ENCODE data around the gene MGAT5B.
A peak's percentile ranks its signal among the peaks of the same experiment; 100 is the strongest.
"Not testable (repeated sequence)": the region's sequence is repeated elsewhere in the genome, so short reads cannot be mapped to it uniquely, and the experiment has no call there.

MGAT5B gene, protein sequence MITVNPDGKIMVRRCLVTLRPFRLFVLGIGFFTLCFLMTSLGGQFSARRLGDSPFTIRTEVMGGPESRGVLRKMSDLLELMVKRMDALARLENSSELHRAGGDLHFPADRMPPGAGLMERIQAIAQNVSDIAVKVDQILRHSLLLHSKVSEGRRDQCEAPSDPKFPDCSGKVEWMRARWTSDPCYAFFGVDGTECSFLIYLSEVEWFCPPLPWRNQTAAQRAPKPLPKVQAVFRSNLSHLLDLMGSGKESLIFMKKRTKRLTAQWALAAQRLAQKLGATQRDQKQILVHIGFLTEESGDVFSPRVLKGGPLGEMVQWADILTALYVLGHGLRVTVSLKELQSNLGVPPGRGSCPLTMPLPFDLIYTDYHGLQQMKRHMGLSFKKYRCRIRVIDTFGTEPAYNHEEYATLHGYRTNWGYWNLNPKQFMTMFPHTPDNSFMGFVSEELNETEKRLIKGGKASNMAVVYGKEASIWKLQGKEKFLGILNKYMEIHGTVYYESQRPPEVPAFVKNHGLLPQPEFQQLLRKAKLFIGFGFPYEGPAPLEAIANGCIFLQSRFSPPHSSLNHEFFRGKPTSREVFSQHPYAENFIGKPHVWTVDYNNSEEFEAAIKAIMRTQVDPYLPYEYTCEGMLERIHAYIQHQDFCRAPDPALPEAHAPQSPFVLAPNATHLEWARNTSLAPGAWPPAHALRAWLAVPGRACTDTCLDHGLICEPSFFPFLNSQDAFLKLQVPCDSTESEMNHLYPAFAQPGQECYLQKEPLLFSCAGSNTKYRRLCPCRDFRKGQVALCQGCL

DNA sequence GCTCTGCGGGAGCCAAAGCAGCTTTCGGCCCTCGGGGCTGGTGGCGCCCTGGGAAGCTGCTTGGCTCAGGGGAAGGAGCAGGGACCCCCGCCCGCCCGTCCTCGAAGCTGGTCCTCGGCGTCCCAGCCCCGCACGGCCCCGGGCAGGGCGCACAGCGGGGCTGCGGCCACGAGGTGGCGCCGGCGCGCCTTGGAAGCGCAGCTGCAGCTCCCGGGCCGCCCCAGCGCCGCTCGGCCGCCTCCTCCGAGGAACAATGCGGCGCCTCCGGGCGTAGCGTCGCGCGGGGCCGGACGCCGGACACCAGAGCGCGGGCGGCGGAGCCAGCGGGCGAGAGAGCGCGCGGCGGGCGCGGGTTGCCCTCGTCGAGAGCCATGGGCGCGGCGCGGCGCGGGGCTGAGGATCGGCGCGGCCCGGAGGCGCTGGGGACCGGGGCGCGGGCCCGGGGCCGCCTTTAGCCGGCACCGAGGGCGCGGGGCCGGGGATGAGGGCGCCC is at the start of gene MGAT5B:
Gene MGAT5B, plus strand, starts transcription at position 229 of the 493 bp plus-strand sequence. CDS start 626 bp downstream, outside the sequence.
- peak in 45 of 56 donors; percentile 3 to 83 (median 39) for DNase-seq

DNA sequence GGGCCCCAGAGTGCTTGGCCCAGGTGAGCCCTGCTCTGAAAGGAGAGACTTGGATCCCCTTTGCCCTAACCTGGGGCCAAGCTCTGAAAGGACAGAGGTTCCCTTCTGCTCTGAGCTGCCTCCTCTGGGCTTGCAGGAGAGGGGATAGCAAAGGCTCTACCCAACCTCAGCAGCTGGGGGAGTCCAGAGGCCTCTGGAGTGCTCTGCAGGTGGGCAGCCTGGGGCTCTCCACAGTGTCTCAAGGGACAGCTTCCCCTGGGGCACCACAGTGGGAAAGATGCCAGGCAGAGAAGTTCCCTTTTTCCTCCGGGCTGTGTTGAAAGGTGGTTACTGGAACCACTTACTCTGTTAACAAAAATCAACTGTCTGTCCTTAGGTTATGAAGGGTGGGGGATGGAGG is 48.2 kb upstream of the MGAT5B start:
- DNase-seq = no peak

DNA sequence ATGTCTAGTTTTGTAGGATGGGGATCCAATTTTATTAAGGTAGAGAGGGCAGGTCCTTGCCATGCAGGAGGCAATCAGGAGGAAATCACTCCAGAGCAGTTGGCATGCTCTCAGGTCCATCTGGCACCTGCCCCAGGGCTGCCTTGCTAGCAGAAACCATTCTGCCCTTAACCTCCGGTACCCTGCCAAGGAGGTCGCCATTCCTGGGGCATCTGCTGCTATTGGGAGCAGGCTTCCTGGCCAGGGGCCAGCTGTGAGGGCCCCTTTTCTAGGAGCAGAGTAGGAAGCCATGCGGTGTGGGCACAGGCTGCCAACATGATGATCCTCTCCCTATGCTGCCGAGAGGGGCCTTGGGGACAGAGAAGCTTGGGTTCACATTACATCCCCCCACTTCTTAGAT is 47.6 kb upstream of the MGAT5B start:
- peak in 1 of 56 donors; percentile 45 for DNase-seq

DNA sequence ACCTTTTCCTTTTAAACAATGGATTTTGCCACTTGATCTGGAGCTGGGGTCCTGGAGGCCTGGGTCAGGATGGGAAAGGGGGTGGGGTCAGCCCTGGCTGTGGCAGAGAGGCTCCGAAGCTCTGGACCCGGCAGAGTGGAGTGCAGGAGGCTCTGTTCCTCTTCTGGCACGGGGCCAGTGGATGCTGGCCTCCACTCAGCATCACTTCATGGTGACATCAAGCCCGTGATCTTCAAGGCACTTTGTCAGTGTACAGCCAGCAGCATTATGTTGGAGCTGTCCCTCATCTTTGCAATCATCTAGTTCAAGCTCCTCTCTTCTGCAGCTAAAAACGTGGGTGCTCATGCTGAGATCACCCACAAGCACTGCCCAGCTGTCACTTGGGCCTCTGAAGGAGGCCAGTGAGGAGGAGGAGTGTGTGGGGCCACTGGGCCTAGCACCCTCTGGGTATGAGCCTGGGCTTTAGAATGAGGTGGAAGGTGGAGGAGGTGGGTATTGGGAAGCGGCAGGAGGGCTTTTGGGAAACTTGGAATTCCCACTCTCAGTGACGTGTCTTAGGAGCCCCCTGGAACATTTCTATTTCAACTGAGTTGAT is 45.9 kb upstream of the MGAT5B start:
- DNase-seq = no peak

DNA sequence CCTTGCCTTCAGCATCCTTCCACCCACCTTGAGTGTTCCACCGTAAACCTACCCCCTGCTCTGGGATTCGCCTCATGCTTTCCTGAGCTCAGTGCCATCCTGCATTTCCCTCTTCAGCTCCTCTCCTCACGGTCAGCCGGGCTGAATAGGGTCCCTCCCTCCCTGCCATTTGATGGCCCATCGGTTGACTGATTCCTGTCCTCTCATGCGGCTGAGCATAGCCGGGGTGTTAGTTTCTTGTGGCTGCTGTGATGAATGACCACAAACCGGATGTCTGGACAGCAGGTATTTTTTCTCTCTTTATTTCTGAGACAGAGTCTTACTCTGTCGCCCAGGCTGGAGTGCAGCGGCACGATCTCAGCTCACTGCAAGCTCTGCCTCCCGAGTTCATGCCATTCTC is 44.1 kb upstream of the MGAT5B start:
- no peak for DNase-seq

DNA sequence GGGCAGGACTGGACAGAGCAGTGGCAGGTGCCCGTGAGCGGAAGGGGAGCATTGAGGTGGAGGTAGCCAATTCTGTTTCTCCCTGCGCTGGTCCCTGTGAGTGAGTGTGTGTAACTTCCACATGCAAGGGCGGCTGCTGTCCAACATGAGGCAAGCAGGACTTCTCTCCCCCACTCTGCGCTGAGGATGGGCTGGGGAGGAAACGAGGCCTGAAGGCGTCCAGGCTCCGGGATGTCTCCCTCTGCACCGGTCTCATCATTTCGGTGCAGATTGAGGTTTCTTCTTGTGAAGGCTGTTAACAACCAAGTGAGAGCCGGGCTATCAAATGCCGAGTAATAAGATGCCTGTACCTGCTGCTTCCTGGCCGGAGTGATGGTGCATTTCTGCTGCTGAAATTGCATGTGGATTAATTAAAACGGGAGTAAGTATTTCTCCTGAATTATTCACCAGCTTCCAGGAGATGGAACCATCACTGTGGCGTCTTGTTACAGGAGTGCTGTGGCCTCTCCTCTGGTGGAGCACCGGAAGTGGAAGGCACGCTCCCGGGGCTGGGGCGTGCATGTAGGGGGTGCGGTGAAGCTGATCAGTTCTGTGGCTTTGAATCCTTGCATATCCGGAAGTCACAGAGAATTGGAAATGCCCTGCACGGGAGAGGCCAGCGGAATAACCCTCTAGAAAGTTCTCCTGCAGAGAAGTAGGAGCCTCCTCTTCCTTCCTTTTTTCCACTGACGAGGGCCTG is 41.7 kb upstream of the MGAT5B start:
- DNase-seq = no peak

DNA sequence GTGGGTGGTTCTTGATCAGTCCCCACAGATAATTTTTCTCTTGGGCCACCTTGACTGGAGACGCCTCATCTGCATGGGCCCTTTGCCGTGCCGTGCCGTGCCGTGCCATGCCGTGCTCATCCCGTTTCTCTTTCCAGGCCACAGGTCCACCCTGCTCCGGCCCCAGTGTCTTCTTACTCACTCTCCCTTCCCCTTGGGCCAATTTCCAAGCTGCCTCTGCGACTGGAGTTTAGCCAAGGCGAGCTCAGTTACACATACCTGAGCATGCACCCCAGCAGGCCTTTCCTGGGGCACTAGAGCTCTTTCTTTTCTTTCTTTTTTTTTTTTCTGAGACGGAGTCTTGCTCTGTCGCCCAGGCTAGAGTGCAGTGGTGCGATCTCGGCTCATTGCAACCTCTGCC is 40.5 kb upstream of the MGAT5B start:
- no peak for DNase-seq

DNA sequence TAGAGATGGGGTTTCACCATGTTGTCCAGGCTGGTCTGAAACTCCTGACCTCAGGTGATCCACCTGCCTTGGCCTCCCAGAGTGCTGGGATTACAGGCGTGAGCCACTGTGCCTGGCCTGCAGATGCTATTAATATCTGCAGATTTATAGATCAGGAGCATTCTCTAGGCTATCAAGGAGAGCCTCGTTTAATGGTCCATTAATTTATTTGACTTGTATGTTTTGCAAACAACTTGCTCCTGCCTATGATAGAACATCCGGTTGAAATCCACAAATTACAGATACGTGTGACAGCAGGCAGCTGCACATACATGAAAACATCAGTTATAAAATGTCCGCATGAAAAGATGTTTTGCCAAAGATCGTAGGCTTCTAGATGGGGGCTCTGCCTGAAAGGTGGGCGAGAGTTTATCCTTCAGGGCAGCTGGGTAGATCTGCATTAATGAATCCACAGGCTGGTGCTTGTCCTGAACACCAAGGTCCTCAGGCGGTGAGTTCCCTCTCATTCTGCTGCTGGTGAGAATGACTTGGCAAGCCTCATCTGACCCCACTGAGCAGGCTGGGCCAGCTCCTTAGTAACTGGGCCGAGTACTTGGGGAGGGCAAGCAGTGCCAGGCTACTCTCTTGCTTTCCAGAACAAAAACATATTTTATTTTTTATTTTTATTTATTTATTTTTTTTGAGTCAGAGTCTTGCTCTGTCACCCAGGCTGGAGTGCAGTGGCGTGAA is 37.1 kb upstream of the MGAT5B start:
- DNase-seq = peak in 3 of 56 donors; percentile 6 to 24 (median 16)

DNA sequence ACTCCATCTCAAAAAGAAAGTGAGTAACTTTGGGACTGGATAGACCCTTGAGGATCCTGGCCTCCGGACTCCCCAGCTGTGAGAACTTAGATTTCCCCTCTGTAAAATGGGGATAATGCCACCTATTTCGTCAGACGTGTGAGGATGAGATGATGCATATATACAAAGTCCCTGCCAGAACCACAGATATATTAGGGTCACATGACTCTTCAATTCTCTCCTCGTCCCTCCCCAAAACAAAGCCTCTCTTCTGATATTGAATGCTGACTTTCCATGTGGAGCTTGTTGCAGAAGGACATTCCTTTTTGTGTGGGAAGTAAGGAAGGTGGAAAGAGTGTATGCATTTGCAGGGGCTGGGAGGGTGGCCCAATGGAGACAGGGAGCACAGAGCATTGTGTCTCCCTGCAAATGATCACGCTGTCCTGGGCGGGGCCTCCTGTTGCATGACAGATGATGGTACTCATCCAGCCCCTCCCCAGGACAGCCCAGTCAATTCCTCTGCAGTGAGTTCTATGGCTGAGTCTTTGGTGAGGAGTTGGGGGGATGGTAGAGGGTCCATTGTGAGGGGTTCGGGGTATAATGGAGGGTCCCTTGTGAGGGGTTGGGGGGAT is 35.1 kb upstream of the MGAT5B start:
- DNase-seq = no peak

DNA sequence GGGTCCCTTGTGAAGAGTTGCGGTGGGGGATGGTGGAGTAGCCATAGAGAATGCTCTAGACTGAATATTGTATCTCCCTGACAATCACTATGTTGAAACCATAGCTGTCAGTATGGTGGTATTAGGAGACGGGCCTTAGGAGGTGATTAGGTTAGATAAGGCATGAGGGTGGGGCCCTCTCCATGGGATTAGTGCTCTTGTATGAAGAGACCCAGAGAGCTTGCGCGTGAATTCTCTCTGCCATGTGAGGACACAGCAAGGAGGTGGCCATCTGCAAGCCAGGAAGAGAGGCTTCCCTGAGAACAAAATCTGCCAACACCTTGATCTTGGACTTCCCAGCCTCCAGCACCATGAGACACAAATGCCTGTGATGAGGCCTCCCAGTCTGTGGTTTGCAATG is 34.5 kb upstream of the MGAT5B start:
- no peak for DNase-seq

DNA sequence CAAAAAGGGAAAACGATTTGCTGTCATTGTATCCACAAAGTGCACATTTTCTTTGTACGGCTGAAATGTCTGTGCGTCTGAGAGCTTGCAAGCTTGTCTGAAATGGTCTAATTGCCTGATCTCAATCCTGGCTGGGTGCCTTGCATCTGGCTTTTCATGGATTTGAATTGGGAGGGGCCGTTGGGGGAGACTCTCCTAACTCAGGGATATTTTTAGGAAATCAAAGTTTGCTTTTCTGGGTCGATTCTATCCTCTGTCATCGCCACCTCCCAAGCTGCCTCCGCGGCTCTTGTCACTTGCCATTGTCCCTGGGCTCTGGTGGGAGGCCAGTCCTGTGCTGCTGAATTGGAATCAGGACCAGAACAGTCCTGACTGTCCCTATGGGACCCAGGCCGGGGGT is 33.3 kb upstream of the MGAT5B start:
- peak in 3 of 56 donors; percentile 19 to 26 (median 25) for DNase-seq

DNA sequence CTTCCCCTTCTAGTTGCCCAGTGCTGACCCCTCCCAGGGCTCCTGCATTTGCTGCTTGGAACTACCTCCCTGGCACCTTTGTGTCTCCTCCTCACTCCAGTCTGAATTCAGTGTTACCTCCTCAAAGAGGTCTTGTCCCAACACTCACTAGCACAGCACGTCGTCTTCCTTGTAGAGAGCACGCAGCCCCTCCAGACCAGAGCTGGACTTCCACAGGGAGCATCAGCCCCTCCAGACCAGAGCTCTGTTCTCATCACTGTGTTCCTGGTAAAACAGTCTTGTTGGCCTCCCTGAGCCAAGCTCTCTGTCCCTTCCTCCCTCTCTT is 27.8 kb upstream of the MGAT5B start:
- no peak for DNase-seq

DNA sequence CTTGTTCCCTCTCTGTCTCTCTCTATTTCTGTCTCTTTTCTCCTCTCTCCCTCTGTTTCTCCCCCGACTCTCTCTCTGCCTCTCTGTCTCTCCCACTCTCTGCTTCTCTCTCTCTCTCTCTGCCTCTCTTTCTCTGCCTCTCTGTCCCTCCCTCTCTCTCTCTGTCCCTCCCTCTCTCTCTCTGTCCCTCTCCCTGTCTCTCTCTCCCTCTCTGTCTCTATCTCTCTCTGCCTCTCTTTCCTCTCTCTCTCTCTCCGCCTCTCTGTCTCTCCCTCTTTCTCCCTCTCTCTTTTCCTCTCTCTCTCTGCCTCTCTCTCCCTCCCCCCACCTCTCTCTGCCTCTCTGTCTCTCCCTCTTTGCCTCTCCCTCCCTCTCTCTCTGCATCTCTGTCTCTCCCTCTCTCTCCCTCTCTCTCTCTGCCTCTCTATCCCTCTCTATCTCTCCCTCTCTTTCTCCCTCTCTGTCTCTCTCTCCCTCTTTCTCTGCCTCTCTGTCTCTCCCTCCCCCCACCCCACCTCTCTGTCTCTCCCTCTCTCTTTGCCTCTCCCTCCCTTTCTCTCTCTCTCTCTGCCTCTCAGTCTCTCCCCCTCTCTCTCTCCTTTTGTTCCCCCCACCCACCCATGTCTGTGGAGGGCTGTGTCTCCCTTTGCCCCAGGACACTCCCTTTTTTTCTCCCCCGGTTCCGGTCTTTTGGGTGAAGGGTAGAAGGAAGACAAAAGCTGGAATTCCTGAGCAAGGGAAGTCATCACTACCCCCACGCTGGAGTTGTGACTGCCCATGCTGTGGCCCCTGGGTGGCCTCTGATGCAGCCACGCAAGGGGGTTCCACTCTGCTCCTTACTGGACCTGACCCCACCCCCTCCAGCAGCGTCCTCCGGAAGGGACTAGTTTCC is 27.1 kb upstream of the MGAT5B start:
- no peak for DNase-seq

DNA sequence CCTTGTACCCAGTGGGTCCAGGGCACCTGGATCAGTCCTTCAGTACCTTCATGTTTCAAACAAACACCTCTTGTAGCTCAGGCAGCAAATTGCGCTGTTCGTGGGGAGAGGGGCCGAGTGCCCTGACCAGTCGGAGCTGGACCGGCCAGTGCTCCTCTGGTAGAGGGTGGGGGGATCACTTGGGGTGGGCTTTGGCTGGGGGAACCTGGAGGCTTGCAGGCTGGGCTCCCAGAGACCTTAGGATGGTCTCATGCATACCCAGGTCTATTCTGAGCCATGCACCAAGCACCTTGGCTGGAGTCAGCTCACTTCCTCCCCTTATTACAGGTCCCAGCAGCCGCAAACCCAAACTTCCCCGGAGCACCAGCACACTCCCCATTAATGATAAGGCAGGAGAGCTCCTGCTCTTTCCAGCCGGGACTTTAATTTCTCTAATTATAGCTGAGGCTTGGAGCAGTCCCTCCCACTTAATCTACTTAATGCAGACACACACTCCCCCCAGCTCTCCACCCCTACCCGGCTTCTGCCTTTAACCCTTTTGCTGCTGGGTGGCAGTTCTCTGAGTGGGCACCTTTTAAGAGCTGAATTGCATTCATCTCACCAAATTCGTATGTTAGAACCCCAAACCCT is 26.3 kb upstream of the MGAT5B start:
- no peak for DNase-seq

DNA sequence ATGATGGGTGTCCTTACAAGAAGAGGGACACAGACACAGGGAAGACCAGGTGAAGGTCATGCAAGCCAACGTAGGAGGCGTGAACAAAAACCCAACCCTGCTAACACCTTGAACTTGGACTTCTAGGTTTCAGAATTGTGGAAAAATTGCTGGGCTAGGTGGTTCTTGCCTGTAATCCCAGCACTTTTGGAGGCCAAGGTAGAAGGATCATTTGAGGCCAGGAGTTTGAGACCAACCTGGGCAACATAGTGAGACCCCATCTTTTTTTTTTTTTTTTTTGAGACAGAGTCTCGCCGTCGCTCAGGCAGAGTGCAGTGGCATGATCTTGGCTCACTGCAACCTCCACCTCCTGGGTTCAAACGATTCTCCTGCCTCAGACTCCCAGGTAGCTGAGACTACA is 25.1 kb upstream of the MGAT5B start:
- DNase-seq = not testable (repeated sequence)

DNA sequence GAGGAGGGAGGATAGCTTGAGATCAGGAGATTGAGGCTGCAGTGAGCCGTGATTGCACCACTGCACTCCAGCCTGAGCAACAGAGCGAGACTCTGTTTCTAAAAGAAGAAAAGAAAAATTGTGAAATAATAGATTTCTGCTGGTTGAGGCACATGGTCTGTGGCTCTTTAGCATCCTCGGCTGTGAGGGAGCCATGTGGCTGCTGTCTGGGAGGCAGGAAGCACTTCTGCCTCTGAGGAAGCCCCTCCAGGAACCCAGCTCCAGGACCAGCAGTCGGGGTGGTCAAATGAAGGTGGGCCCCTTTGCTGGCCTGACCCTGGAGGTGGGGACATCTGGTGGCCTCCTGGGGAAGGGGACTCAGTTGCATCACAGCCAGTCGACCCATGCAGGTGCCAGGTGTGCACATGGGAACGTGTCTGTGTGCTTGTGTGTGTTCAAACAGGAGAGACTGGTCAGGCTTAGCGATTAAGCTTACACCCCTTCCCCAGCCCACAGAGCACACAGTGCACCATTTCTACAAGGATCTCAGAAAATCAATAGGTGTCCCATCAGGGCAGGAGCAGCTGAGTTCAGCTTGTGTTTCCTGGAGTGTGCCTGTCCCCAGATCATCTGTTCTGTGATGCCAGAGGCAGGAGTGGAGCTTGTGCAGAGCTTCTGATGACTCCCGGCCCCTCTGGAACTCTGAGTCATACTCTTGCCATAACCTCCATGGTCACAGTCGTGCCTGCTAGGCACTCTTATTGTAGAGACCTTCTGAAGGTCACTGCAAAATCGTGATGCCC is 24.3 kb upstream of the MGAT5B start:
- DNase-seq = no peak

DNA sequence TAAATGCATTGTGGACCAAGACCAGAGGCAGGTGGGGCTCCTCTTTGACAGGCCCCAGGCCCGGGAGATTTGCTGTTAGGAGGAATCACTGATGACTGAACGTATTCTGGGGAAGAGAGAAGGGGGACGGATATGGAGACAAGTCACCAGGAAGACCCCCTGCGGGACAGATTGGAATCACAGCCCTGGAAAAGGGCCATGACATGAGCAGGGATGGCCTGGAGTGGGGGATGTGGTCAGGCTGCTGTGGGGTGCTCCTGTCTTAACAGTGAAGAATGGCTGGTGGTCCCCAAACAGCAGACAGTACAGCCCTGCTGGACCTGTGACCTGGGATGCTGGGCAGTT is 23.7 kb upstream of the MGAT5B start:
- DNase-seq = no peak

DNA sequence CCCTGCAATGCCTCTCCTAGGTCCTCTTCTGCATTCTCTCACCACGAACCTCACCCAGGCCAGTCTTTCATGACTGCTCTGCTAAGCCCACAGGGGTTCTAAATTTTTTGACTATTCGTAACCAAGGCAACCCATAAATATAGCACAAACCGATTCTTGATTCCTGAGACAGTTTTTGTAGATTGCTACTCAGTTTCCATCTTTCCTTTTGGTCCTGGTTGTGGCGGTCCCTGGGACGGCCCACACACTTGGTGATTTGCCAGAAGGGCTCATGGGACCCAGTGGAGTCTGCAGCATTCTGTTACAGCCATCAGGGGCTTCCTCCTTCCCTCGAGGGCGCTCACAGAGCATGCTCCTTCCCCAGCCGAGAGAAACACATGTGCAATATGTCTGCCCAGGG is 23.4 kb upstream of the MGAT5B start:
- peak in 2 of 56 donors; percentile 14 to 18 for DNase-seq

All from amygdala (tissue), 56 donors.